Measurements from ENCODE around the gene FRAS1.

DNA sequence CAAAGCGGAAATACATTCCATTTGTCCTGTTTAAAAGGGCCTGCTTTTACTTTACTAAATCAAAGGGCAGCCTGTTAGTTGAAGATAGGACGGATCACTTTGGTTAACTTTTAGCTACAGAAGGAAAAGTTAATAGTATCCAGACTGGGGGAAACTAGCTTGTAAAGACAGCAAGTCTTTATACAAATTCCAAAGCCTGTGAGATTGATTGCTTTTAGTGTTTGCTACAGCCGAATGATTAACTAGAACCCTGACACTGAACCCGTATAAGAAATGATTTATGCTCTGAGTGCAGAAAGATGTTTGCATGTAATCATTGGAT lies 93.4 kb downstream of the FRAS1 start:
- TF ChIP-seq, protein P1, sequence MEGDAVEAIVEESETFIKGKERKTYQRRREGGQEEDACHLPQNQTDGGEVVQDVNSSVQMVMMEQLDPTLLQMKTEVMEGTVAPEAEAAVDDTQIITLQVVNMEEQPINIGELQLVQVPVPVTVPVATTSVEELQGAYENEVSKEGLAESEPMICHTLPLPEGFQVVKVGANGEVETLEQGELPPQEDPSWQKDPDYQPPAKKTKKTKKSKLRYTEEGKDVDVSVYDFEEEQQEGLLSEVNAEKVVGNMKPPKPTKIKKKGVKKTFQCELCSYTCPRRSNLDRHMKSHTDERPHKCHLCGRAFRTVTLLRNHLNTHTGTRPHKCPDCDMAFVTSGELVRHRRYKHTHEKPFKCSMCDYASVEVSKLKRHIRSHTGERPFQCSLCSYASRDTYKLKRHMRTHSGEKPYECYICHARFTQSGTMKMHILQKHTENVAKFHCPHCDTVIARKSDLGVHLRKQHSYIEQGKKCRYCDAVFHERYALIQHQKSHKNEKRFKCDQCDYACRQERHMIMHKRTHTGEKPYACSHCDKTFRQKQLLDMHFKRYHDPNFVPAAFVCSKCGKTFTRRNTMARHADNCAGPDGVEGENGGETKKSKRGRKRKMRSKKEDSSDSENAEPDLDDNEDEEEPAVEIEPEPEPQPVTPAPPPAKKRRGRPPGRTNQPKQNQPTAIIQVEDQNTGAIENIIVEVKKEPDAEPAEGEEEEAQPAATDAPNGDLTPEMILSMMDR (IDR thresholded peaks at IDR 0.05), result no peak
- TF ChIP-seq POLR2A (IDR thresholded peaks at IDR 0.05) (no peak), POLR2AphosphoS5 (IDR thresholded peaks at IDR 0.05) (no peak), EP300 (IDR thresholded peaks at IDR 0.05) (no peak)
